Panc1 (cell line): Measurements from ENCODE around the gene SIL1. TPM values are rescaled to one million over a fixed set of nuclear protein-coding genes. Genes with fewer than 3 reads are reported as not detected.

Experiments used
- ATAC-seq: fragments of 200-7000 bp; cut with Tn5 transposase; 2 replicates; pipeline ENCODE4 v1.9.1; 2020; ENCODE audit warnings: mild to moderate bottlenecking, moderate library complexity
- BruUV-seq: library from RNA; stranded (reverse); fragments of 400-500 nt; replicated peaks from 2 replicates; lab custom pipeline; 2021; lab: Mats Ljungman, UMichigan
- CTCF ChIA-PET: fragments of 300-600 bp; sonication (Branson Sonifier 250); formaldehyde crosslinking; loops from one replicate; lab custom pipeline; 2022; ENCODE audit warnings: antibody characterized with exemption; lab: Charles Lee
- POLR2A ChIA-PET: fragments of 300-600 bp; sonication (Branson Sonifier 250); formaldehyde crosslinking; loops from one replicate; lab custom pipeline; 2022; ENCODE audit warnings: antibody characterized with exemption; lab: Charles Lee
- DNase-seq: peaks from one replicate; pipeline ENCODE4 v3.0.0-alpha.2; 2010; ENCODE audit warnings: low read depth, low spot score
- H3K27ac ChIP-seq: 2 replicates; pipeline ENCODE4 v1.5.1; 2011; ENCODE audit warnings: mild to moderate bottlenecking, low read length, inconsistent platforms
- H3K27me3 ChIP-seq: fragments of 200-500 bp; sonication (Bioruptor generic); 2 replicates; pipeline ENCODE4 v1.6.0; 2014; ENCODE audit warnings: low read length, inconsistent platforms; ENCODE audit not compliant: control insufficient read depth, insufficient read depth
- H3K36me3 ChIP-seq: fragments of 200-500 bp; sonication (Bioruptor generic); 2 replicates; pipeline ENCODE4 v1.5.1; 2014; ENCODE audit warnings: inconsistent platforms, mild to moderate bottlenecking, low read length, moderate library complexity; ENCODE audit not compliant: control insufficient read depth, insufficient read depth
- H3K4me1 ChIP-seq: 2 replicates; pipeline ENCODE4 v1.5.1; 2011; ENCODE audit warnings: inconsistent platforms, mild to moderate bottlenecking, low read length, moderate library complexity; ENCODE audit not compliant: control insufficient read depth, insufficient read depth
- H3K4me3 ChIP-seq, 2 experiments: 2 replicates each; pipeline ENCODE4 v1.5.1; 2011 to 2012; ENCODE audit warnings: low read depth in 2 of 2, low read length in 2 of 2, mild to moderate bottlenecking in 2 of 2, inconsistent platforms in 1 of 2, moderate library complexity in 1 of 2
- H3K9me3 ChIP-seq: fragments of 200-500 bp; sonication (Bioruptor generic); 2 replicates; pipeline ENCODE4 v1.5.1; 2014; ENCODE audit warnings: low read depth, mild to moderate bottlenecking, inconsistent platforms, low read length, moderate library complexity; ENCODE audit not compliant: control insufficient read depth, insufficient read depth
- CTCF ChIP-seq: fragments of 450-650 bp; IDR thresholded peaks from 2 replicates; pipeline ENCODE4 v1.5.1; 2017; ENCODE audit warnings: mild to moderate bottlenecking
- POLR2AphosphoS5 ChIP-seq: IDR thresholded peaks from 2 replicates; pipeline ENCODE4 v1.6.1; 2012; ENCODE audit warnings: mild to moderate bottlenecking, low read depth, low read length, moderate library complexity
- REST ChIP-seq, 2 experiments: IDR thresholded peaks; 2 replicates each; pipeline ENCODE4 v1.6.1; 2011 to 2012; ENCODE audit warnings: low read depth in 2 of 2, control low read depth in 1 of 2, low read length in 1 of 2, mild to moderate bottlenecking in 1 of 2, moderate library complexity in 1 of 2; ENCODE audit not compliant: insufficient read depth in 1 of 2
- SIN3A ChIP-seq: IDR thresholded peaks from 2 replicates; pipeline ENCODE4 v1.6.1; 2012; ENCODE audit warnings: low read depth, mild to moderate bottlenecking, low read length, moderate library complexity, borderline replicate concordance; ENCODE audit not compliant: insufficient read depth
- TCF7L2 ChIP-seq: IDR thresholded peaks from 2 replicates; pipeline ENCODE4 v1.6.1; 2011; ENCODE audit warnings: mild to moderate bottlenecking, low read depth, low read length, inconsistent platforms
- in situ Hi-C: cut with HindIII; loops from 2 replicates; pipeline ENCODE4 v1.10.0; 2016; ENCODE audit warnings: low sequenced_read_pairs, low pct_unique_long_range_greater_than_20kb
- intact Hi-C: fragments of 100-400 bp; cut with micrococcal nuclease; formaldehyde crosslinking; loops from one replicate; pipeline ENCODE4 v1.10.0; 2022; ENCODE audit not compliant: unreplicated experiment
- total RNA-seq: library from RNA; stranded (reverse); gene quantifications from one replicate; pipeline ENCODE4 v1.2.1, GENCODE V29; 2021; ENCODE audit not compliant: unreplicated experiment

Gene SIL1
- total RNA-seq, 1 experiment from 2014 or later, result 35.4 TPM

GRCh38 chr5:139148306-139148705 is 49.9 kb downstream of the SIL1 start:
- in situ Hi-C loops, result no loop called here
- H3K27ac ChIP-seq, result no peak overlapping the region
- DNase-seq (no peak), ATAC-seq (0 out of 2 replicates have a peak, but pooled peaks have one; percentile 36)
- ChIA-PET CTCF (interaction anchor here (0.6 kb wide), 1 partner anchor 358 kb away, joined by 3 read pairs; no protein-coding TSS in a partner anchor), POLR2A (interaction anchor here (0.5 kb wide), 1 partner anchor 77 kb away, joined by 4 read pairs; no protein-coding TSS in a partner anchor)
- intact Hi-C loops, result no loop called here
- H3K4me3 ChIP-seq, result no peak overlapping the region
- 0 out of 2 replicates have a peak, but pooled peaks cover 5% of the 10 kb centered on the region for H3K4me1 ChIP-seq
- no peaks in the 10 kb centered on the region for H3K27me3 ChIP-seq
- H3K36me3 ChIP-seq, result no peaks in the 10 kb centered on the region
- TF ChIP-seq CTCF, result no peak
- no peak for TF ChIP-seq REST (IDR thresholded peaks at IDR 0.05; ENCODE audit: insufficient read depth in 1 of 2, low read depth in 2 of 2, low read length in 1 of 2)
- TF ChIP-seq TCF7L2, result no peak
- no peak for TF ChIP-seq SIN3A
- TF ChIP-seq POLR2AphosphoS5, result no peak
- no TSS peak for BruUV-seq
- no peaks in the 10 kb centered on the region for H3K9me3 ChIP-seq

GRCh38 chr5:139147483-139148087 is 50.6 kb downstream of the SIL1 start:
- H3K36me3 ChIP-seq, result no peaks in the 10 kb centered on the region
- no peak overlapping the region for H3K4me3 ChIP-seq
- intact Hi-C loops, result no loop called here
- 0 out of 2 replicates have a peak, but pooled peaks cover 5% of the 10 kb centered on the region for H3K4me1 ChIP-seq
- TF ChIP-seq POLR2AphosphoS5, result no peak
- no peak for TF ChIP-seq REST (IDR thresholded peaks at IDR 0.05; ENCODE audit: insufficient read depth in 1 of 2, low read depth in 2 of 2, low read length in 1 of 2)
- TF ChIP-seq SIN3A, result no peak
- no peak for TF ChIP-seq TCF7L2
- TF ChIP-seq CTCF, result no peak
- BruUV-seq, result no TSS peak
- 0 out of 2 replicates have a peak, but pooled peaks have one; percentile 69 for ATAC-seq
- POLR2A ChIA-PET, result interaction anchor here (0.8 kb wide), 1 partner anchor 11 kb away, joined by 3 read pairs; no protein-coding TSS in a partner anchor
- H3K27me3 ChIP-seq, result no peaks in the 10 kb centered on the region
- CTCF ChIA-PET, result no interaction called here
- in situ Hi-C loops, result no loop called here
- H3K9me3 ChIP-seq, result no peaks in the 10 kb centered on the region
- no peak overlapping the region for H3K27ac ChIP-seq
- no peak for DNase-seq
